GM12891 (cell line): ENCODE measurements around the gene OVAAL.

ENCODE experiments used
- DNase-seq: peaks from one replicate; pipeline ENCODE4 v3.0.0; 2011; ENCODE audit warnings: low spot score; ENCODE audit not compliant: insufficient read length
- FAIRE-seq: peaks from 2 replicates; lab custom pipeline; 2011; peaks lifted over from hg19 to GRCh38; lab: Jason Lieb, UNC
- PAX5 ChIP-seq: IDR thresholded peaks from 2 replicates; pipeline ENCODE4 v1.6.1; 2011; ENCODE audit warnings: low read length, moderate library complexity, mild to moderate bottlenecking; ENCODE audit not compliant: insufficient read depth, severe bottlenecking
- POLR2A ChIP-seq: IDR thresholded peaks from 2 replicates; pipeline ENCODE4 v1.6.1; 2011; ENCODE audit warnings: low read depth, low read length, control low read depth
- POLR2AphosphoS5 ChIP-seq: IDR thresholded peaks from 2 replicates; pipeline ENCODE4 v1.6.1; 2011; ENCODE audit warnings: low read depth, low read length, control low read depth
- POU2F2 ChIP-seq: IDR thresholded peaks from 2 replicates; pipeline ENCODE4 v1.6.1; 2011; ENCODE audit warnings: low read depth, mild to moderate bottlenecking, control low read depth, low read length, moderate library complexity
- SPI1 ChIP-seq: IDR thresholded peaks from 2 replicates; pipeline ENCODE4 v1.6.1; 2011; ENCODE audit warnings: low read depth, low read length, control low read depth
- TAF1 ChIP-seq: IDR thresholded peaks from 2 replicates; pipeline ENCODE4 v1.6.1; 2011; ENCODE audit warnings: low read depth, low read length, control low read depth

OVAAL gene

DNA sequence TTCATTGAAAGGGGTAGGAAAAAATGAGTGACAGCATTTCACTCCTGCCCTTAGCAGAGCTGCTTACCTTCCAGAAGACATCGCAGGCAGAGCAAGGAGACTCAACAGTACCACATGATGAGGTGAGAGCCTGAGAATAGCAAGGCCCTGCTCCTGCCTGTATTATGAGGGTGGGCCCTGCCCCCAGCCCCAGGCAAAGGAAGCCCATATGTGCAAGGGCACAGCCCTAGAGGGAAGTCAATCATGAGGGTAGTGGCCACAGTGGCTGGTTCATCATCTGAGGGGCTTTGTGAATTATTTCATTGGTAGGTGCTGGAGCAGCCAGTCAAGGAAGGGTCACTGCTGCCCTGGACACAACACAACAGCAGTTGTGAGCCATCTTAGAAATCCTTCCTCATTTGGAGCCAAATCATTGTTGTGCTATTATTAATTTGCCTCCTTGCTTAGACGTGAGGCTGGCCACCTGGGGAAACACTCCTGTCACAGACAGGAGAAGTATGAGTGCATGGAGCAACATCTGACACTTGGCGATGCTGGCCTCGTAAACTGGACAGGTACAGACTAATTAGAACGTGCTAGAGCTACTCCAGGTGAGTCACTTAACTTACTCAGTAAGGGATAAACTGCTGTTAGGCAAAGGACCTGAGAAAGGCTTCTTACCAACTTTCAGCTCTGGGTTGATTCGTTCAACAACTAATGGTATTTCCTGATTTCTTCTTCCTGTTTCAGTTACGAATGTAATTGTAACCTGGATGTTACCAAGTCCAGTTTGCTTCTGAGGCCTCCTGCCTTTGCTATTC, 33.6 kb upstream of the OVAAL start:
- no peak for TF ChIP-seq POU2F2
- no peak for TF ChIP-seq PAX5
- TF ChIP-seq POLR2A: no peak
- TF ChIP-seq SPI1: no peak
- TF ChIP-seq POLR2AphosphoS5: no peak
- TF ChIP-seq TAF1: no peak
- DNase-seq (no peak), FAIRE-seq (no peak)

DNA sequence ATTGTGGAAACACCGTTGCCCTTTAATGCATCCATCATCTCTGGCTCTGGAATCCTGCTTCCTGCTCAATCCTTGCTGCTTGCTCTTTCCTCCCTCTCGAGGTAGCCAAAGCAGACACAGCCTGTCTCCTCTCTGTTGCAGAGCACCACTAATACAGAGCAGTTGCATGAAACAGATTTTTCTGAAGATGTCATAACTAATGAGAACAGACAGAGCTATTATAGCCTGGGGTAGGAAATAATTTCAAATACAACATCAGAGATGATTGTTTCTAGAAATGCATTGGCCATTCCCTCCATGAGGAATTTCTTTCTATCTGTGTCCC, 33.1 kb upstream of the OVAAL start:
- DNase-seq (no peak), FAIRE-seq (no peak)
- TF ChIP-seq POU2F2 (no peak), SPI1 (no peak), TAF1 (no peak), POLR2A (no peak), PAX5 (no peak), POLR2AphosphoS5 (no peak)

- DNase-seq: no peak
- no peak for FAIRE-seq
Measured at GRCh38 chr1:180527101-180527669, 31.6 kb upstream of the OVAAL start.

GRCh38 chr1:180528868-180529470, 29.8 kb upstream of the OVAAL start:
- no peak for FAIRE-seq

More at GRCh38 chr1:180527101-180527669, 31.6 kb upstream of the OVAAL start:
- no peak for TF ChIP-seq POU2F2
- TF ChIP-seq SPI1: no peak

DNA sequence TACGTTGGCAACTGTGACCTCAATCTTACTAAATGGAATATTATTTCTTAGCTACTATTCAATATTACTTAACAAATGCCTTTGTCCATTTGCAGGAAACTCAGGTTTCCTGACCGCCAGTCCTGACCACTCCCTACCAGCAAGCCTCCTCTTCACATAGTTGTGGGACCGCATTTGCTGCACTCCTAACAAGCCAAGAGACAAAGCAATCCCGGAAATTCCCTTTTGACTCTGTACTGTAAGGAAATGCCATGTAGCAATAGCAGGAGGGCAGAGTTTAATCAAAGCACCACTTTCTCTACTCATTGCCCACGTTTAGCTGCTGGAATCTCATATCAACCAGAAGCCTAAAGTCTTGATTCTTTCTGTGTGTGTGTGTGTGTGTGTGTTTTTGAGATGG, 28.3 kb upstream of the OVAAL start:
- DNase-seq (no peak), FAIRE-seq (no peak)
- TF ChIP-seq SPI1 (no peak), PAX5 (no peak), POU2F2 (no peak), POLR2A (no peak), POLR2AphosphoS5 (no peak), TAF1 (no peak)

More at GRCh38 chr1:180528868-180529470, 29.8 kb upstream of the OVAAL start:
- TF ChIP-seq POU2F2: no peak
- no peak for DNase-seq

DNA sequence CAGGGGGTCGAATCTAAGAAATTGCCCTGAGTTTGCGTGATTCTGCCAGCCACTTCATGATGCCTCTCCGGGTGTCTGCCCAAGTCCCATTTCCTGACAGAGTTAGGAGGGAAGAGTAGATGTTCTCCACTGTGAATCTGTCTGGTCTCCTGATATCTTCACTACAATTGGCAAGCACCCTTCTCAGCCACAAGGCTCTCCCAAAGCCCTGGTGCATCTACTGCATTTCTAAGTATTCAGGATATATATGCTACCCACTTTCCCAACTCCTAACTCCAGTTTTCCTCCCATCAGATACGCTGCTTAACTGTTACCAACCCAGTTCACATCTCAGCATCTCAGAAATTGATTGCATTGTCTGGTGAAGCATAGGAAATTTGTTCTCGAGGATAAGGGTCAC, 25.9 kb upstream of the OVAAL start:
- no peak for FAIRE-seq
- TF ChIP-seq TAF1: no peak
- no peak for DNase-seq

GRCh38 chr1:180533266-180533987, 25.3 kb upstream of the OVAAL start:
- peak; percentile 37 for DNase-seq
- TF ChIP-seq SPI1 (no peak), POU2F2 (no peak), TAF1 (no peak), POLR2A (no peak), POLR2AphosphoS5 (no peak), PAX5 (no peak)
- peak; percentile 78 for FAIRE-seq

GRCh38 chr1:180534214-180534613, 24.6 kb upstream of the OVAAL start:
- DNase-seq (no peak), FAIRE-seq (no peak)
- TF ChIP-seq SPI1 (no peak), POLR2A (no peak), PAX5 (no peak), POLR2AphosphoS5 (no peak), POU2F2 (no peak), TAF1 (no peak)

GRCh38 chr1:180535418-180535999, 23.3 kb upstream of the OVAAL start:
- TF ChIP-seq PAX5 (no peak), SPI1 (no peak), POLR2AphosphoS5 (no peak), POLR2A (no peak), TAF1 (no peak), POU2F2 (no peak)
- no peak for FAIRE-seq
- no peak for DNase-seq
